HG02571 (cell line): Measurements from ENCODE around the gene ZNF32.

Experiments used
- ATAC-seq: cut with Tn5 transposase; IDR thresholded peaks from one replicate; pipeline ENCODE4 v1.9.1; 2021; ENCODE audit warnings: mild to moderate bottlenecking, moderate library complexity; ENCODE audit not compliant: unreplicated experiment

The ZNF32 gene

GRCh38 chr10:43648398-43649184 lies at the start of gene ZNF32:
ZNF32 (minus strand) TSS chr10:43648881; CDS start chr10:43646133, 2,748 bp downstream.
- ATAC-seq, result peak; percentile 99

GRCh38 chr10:43698156-43698555 lies 49.5 kb upstream of the ZNF32 start:
- ATAC-seq, result no peak

- ATAC-seq, result no peak
Observed at GRCh38 chr10:43696909-43697483, 48.3 kb upstream of the ZNF32 start.

GRCh38 chr10:43695730-43696129 lies 47.0 kb upstream of the ZNF32 start:
- no peak for ATAC-seq

- ATAC-seq, result no peak
Observed at GRCh38 chr10:43695321-43695720, 46.6 kb upstream of the ZNF32 start.

GRCh38 chr10:43694526-43694925 lies 45.8 kb upstream of the ZNF32 start:
- ATAC-seq, result no peak

- no peak for ATAC-seq
Observed at GRCh38 chr10:43693602-43694001, 44.9 kb upstream of the ZNF32 start.

- no peak for ATAC-seq
Observed at GRCh38 chr10:43692051-43692825, 43.6 kb upstream of the ZNF32 start.

GRCh38 chr10:43691485-43691884 lies 42.8 kb upstream of the ZNF32 start:
- no peak for ATAC-seq

- peak; percentile 99 for ATAC-seq
Observed at GRCh38 chr10:43689955-43690771, 41.5 kb upstream of the ZNF32 start.

GRCh38 chr10:43689618-43689954 lies 40.9 kb upstream of the ZNF32 start:
- ATAC-seq, result peak; percentile 42

- ATAC-seq, result no peak
Observed at GRCh38 chr10:43689007-43689491, 40.4 kb upstream of the ZNF32 start.

GRCh38 chr10:43688348-43688892 lies 39.7 kb upstream of the ZNF32 start:
- ATAC-seq, result no peak

GRCh38 chr10:43687373-43687772 lies 38.7 kb upstream of the ZNF32 start:
- no peak for ATAC-seq

- ATAC-seq, result no peak
Observed at GRCh38 chr10:43686414-43686813, 37.7 kb upstream of the ZNF32 start.

GRCh38 chr10:43685744-43686143 lies 37.1 kb upstream of the ZNF32 start:
- no peak for ATAC-seq

- no peak for ATAC-seq
Observed at GRCh38 chr10:43684292-43684559, 35.5 kb upstream of the ZNF32 start.

- no peak for ATAC-seq
Observed at GRCh38 chr10:43683451-43684291, 35.0 kb upstream of the ZNF32 start.

GRCh38 chr10:43682956-43683355 lies 34.3 kb upstream of the ZNF32 start:
- ATAC-seq, result no peak

- no peak for ATAC-seq
Observed at GRCh38 chr10:43681721-43682120, 33.0 kb upstream of the ZNF32 start.
